HepG2 (cell line): ENCODE measurements around the gene RGS19. TPM values are rescaled to one million over a fixed set of nuclear protein-coding genes. Genes with fewer than 3 reads are reported as not detected.
A peak's percentile ranks its signal among the peaks of the same experiment; 100 is the strongest.

Source experiments
- ATF4 ChIP-seq, 2 experiments: fragments of 450-650 bp in 1 of 2; sonication (generic) in 1 of 2; formaldehyde crosslinking; IDR thresholded peaks; 2 replicates each; pipeline versions ENCODE4 v1.5.0 to v1.8.0; 2020 to 2022; ENCODE audit warnings: mild to moderate bottlenecking in 1 of 2, missing genetic modification reagents in 1 of 2
- CC2D1A ChIP-seq: sonication (generic); formaldehyde crosslinking; IDR thresholded peaks from 2 replicates; pipeline ENCODE4 v1.8.1; 2023; ENCODE audit warnings: mild to moderate bottlenecking, missing genetic modification reagents
- DDIT3 ChIP-seq: sonication (generic); formaldehyde crosslinking; IDR thresholded peaks from 2 replicates; pipeline ENCODE4 v1.4.0; 2020; ENCODE audit warnings: mild to moderate bottlenecking, missing genetic modification reagents
- ETV5 ChIP-seq: IDR thresholded peaks from 2 replicates; pipeline ENCODE4 v1.6.1; 2018; ENCODE audit warnings: missing biosample characterization, missing genetic modification reagents, inconsistent platforms, borderline replicate concordance
- FOXO4 ChIP-seq: sonication (generic); formaldehyde crosslinking; conservative IDR thresholded peaks from 2 replicates; pipeline ENCODE4 v1.8.1; 2023; ENCODE audit warnings: missing genetic modification reagents
- HMG20B ChIP-seq: conservative IDR thresholded peaks from 2 replicates; pipeline ENCODE4 v1.6.1; 2016; ENCODE audit warnings: missing genetic modification reagents, missing compliant biosample characterization
- MTF2 ChIP-seq: sonication (generic); formaldehyde crosslinking; IDR thresholded peaks from 2 replicates; pipeline ENCODE4 v1.5.0; 2020; ENCODE audit warnings: missing genetic modification reagents, borderline replicate concordance
- NFATC3 ChIP-seq: sonication (generic); formaldehyde crosslinking; IDR thresholded peaks from 2 replicates; pipeline ENCODE4 v1.5.1; 2020; ENCODE audit warnings: mild to moderate bottlenecking, missing genetic modification reagents
- PAF1 ChIP-seq: IDR thresholded peaks from 2 replicates; pipeline ENCODE4 v1.6.1; 2016; ENCODE audit warnings: missing genetic modification reagents, missing compliant biosample characterization
- PHF5A ChIP-seq: IDR thresholded peaks from one replicate; pipeline ENCODE4 v1.6.1; 2018; ENCODE audit warnings: low read depth, missing genetic modification reagents; ENCODE audit not compliant: unreplicated experiment
- SNAPC4 ChIP-seq: sonication (generic); formaldehyde crosslinking; IDR thresholded peaks from 2 replicates; pipeline ENCODE4 v1.4.0; 2020; ENCODE audit warnings: mild to moderate bottlenecking, missing genetic modification reagents
- ZNF253 ChIP-seq: sonication (generic); formaldehyde crosslinking; IDR thresholded peaks from 2 replicates; pipeline ENCODE4 v1.8.0; 2022; ENCODE audit warnings: mild to moderate bottlenecking, missing genetic modification reagents, borderline replicate concordance
- ZNF282 ChIP-seq: fragments of 450-650 bp; IDR thresholded peaks from 2 replicates; pipeline ENCODE4 v1.6.1; 2018; ENCODE audit not compliant: partially characterized antibody
- ZNF317 ChIP-seq: sonication (generic); formaldehyde crosslinking; IDR thresholded peaks from 2 replicates; pipeline ENCODE4 v1.5.0; 2020; ENCODE audit warnings: mild to moderate bottlenecking, missing genetic modification reagents
- ZNF326 ChIP-seq: sonication (generic); formaldehyde crosslinking; IDR thresholded peaks from 2 replicates; pipeline ENCODE4 v1.4.0; 2020; ENCODE audit warnings: missing genetic modification reagents, borderline replicate concordance
- ZNF431 ChIP-seq: sonication (generic); formaldehyde crosslinking; IDR thresholded peaks from 2 replicates; pipeline ENCODE4 v1.9.0; 2022; ENCODE audit warnings: missing genetic modification reagents, low read depth, mild to moderate bottlenecking, borderline replicate concordance
- ZNF615 ChIP-seq: sonication (generic); formaldehyde crosslinking; IDR thresholded peaks from 2 replicates; pipeline ENCODE4 v1.5.0; 2020; ENCODE audit warnings: mild to moderate bottlenecking, missing genetic modification reagents, borderline replicate concordance
- ZNF670 ChIP-seq: sonication (generic); formaldehyde crosslinking; IDR thresholded peaks from 2 replicates; pipeline ENCODE4 v1.8.0; 2022; ENCODE audit warnings: mild to moderate bottlenecking, missing genetic modification reagents, borderline replicate concordance
- ZNF674 ChIP-seq: sonication (generic); formaldehyde crosslinking; IDR thresholded peaks from 2 replicates; pipeline ENCODE4 v1.5.0; 2020; ENCODE audit warnings: low read depth, mild to moderate bottlenecking, missing genetic modification reagents
- ZNF83 ChIP-seq: sonication (generic); formaldehyde crosslinking; IDR thresholded peaks from 2 replicates; pipeline ENCODE4 v1.4.0; 2020; ENCODE audit warnings: missing genetic modification reagents, mild to moderate bottlenecking, borderline replicate concordance
- polyA plus RNA-seq, 8 experiments: library from polyadenylated mRNA; depleted of rRNA in 3 of 8; stranded (reverse) in 7 of 8; unstranded in 1 of 8; fragments of >200 nt; fragmentation: Illumina TruSeq in 4 of 8; extraction: Trizol in 4 of 8; gene quantifications; 2 replicates each; pipeline versions ENCODE4 v1.2.1 to v1.2.3, GENCODE V29; 2011 to 2016; ENCODE audit warnings: low read depth in 4 of 8, missing spikeins in 1 of 8, mixed read lengths in 1 of 8; ENCODE audit not compliant: insufficient read depth in 1 of 8
- total RNA-seq, 5 experiments: library from RNA; depleted of rRNA; stranded (reverse); fragments of >200 nt; fragmentation: Illumina TruSeq; extraction: Trizol; gene quantifications; 2 replicates each; pipeline ENCODE4 v1.2.3, GENCODE V29; 2016; ENCODE audit warnings: low read depth in 1 of 5

Gene RGS19
- total and polyA plus RNA-seq, 2 of the 13 experiments (the other 11 are each of a cell fraction or from before 2014, with no cell fraction given): 10.7 to 11.9 TPM

GRCh38 chr20:64079273-64080012 lies at the start of gene RGS19 (continued):
- TF ChIP-seq MTF2 (CRISPR knock-in tag): no peak
- TF ChIP-seq ZNF253 (CRISPR knock-in tag): no peak
- no peak for TF ChIP-seq DDIT3 (CRISPR knock-in tag)
- TF ChIP-seq ZNF326 (CRISPR knock-in tag): no peak
- TF ChIP-seq CC2D1A (CRISPR knock-in tag): no peak
- no peak for TF ChIP-seq ZNF674
- TF ChIP-seq ZNF83 (CRISPR knock-in tag): 0 out of 2 replicates have a peak, but pooled peaks have one; percentile 26
- TF ChIP-seq HMG20B: 0 out of 2 replicates have a peak, but pooled peaks have one; percentile 7
- TF ChIP-seq FOXO4 (CRISPR knock-in tag): no peak
- no peak for TF ChIP-seq ZNF615 (CRISPR knock-in tag)
- peak; percentile 56; the same call in 1 of the 2 replicates for TF ChIP-seq ZNF431 (CRISPR knock-in tag)
- TF ChIP-seq NFATC3 (CRISPR knock-in tag): no peak
- TF ChIP-seq PHF5A: no peak
- no peak; the same call in 1 of the 2 replicates for TF ChIP-seq ZNF670
- TF ChIP-seq ZNF282: no peak
- no peak for TF ChIP-seq PAF1 (CRISPR knock-in tag)
- no peak for TF ChIP-seq ATF4 (CRISPR knock-in tag; IDR thresholded peaks at IDR 0.05)
- peak; percentile 71 for TF ChIP-seq ETV5 (CRISPR knock-in tag)
- TF ChIP-seq ZNF317 (CRISPR knock-in tag): no peak
- peak; percentile 2; the same call in 1 of the 2 replicates for TF ChIP-seq SNAPC4 (CRISPR knock-in tag)
